ENCODE measurements around the gene RTN1. TPM values are rescaled to one million over a fixed set of nuclear protein-coding genes. Genes with fewer than 3 reads are reported as not detected.
A peak's percentile ranks its signal among the peaks of the same experiment; 100 is the strongest.

Gene RTN1
- total RNA-seq, 1 experiment from 2014 or later, result 0.49 TPM

DNA sequence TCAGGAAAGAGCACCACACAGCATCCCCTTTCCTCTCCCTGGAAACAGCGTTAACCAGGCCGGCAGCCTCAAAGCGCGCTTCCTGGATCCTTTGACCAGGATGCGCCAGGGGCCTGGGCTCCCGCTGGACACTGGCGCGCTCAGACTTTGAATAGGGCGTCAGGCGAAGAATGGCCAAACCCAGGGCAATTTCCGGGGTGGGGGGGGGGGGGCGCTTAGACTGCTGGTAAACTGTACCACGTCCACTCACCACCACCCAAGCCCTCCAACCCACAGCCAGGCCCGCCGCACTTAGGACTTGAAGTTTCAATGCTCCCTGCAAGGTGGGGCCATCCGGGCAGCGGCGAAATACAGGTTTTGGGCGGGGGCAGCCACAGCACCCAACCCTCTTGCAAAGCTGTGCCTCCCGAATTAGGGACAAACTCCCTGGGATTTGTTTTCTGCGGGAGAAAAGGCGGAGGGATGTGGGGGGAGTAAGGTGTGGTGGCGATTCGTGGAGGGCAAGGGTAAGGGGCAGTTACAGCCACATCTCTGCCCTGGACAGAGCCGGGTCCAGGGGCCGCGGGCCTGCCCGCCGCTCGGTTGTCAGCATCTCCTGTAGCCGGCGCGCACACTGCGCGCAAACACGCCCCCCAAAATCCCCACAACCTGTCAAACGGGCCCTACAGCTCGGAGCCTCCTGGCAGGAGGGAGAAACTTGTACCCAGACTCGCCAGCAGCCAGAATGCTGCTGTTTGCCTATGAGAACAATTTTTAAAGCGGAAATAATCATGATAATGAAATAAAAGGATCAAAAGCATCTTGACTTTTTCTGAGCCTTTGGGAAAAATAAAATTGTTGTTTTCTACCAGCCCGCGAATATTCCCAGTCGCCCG is 958 bp downstream of the RTN1 start:
- H3K27me3 ChIP-seq, result no peaks in the 10 kb centered on the region
- H3K27ac ChIP-seq, result no peak overlapping the region
- no peaks in the 10 kb centered on the region for H3K36me3 ChIP-seq
- H3K4me1 ChIP-seq, result peaks cover 2% of the 10 kb centered on the region; the same call in 1 of the 2 replicates
- peak overlapping the region; percentile 66 for H3K4me3 ChIP-seq
- no peak for DNase-seq
- no peaks in the 10 kb centered on the region for H3K9me3 ChIP-seq (replicated peaks)

GRCh38 chr14:59868021-59868420 is 2.6 kb downstream of the RTN1 start:
- Histone ChIP-seq H3K36me3 (no peaks in the 10 kb centered on the region), H3K4me3 (no peak overlapping the region), H3K27ac (no peak overlapping the region), H3K4me1 (peaks cover 2% of the 10 kb centered on the region; the same call in 1 of the 2 replicates), H3K9me3 (replicated peaks) (no peaks in the 10 kb centered on the region), H3K27me3 (no peaks in the 10 kb centered on the region)
- DNase-seq, result no peak

DNA sequence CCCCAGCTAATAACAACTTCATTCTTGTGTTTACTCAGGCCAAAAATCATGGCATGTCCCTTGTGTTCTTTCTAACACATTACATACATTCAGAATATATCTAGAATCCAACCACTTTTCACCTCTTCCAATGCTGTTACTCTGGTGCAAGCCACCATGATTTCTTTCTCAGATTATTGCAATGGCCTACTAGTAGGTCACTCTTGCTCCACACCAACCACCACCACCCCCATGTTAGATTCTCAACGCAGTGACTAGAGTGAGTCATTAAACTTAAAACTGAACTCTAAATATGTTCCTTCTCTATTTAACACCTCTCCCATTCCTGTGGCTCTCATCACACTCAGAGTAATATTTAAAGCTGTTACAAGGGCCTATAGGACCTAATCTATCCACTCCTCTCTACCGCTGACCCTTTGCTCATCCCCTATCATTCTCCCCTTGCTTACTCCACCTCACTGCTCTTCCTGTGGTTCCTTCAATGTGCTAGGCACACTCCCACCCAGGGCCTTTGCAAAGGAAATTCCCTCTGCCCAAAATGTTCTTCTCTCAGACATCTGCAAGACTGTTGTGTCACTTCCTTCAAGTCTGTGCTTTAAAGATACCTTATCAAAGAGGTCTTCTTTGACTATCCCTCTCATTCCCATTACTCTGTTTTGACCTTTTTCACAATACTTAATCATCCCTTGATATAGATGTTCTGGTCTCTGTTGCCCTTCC is 6.6 kb downstream of the RTN1 start:
- Histone ChIP-seq H3K9me3 (replicated peaks) (no peaks in the 10 kb centered on the region), H3K36me3 (no peaks in the 10 kb centered on the region), H3K4me3 (no peak overlapping the region), H3K27me3 (no peaks in the 10 kb centered on the region), H3K4me1 (peaks cover 2% of the 10 kb centered on the region; the same call in 1 of the 2 replicates), H3K27ac (no peak overlapping the region)
- DNase-seq, result no peak

DNA sequence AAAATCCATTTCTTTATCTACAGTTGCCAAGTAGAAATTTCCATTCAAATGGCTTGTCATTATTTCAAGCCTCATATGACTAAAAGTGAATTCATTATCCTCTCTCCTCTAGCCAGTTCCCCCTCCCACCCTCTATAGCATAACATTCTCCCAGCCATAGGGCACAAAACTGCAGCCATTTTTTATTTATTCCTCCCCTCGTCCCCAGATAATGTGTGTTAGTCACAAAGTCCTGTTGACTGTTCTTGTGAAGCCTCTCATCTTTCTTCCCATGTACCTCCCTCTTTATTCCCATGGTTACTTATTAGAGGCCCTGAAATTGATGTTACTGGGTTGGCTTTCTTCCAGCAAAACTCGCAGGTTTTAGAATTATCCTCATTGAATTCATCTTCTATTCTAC is 13.2 kb downstream of the RTN1 start:
- H3K4me3 ChIP-seq, result no peak overlapping the region
- H3K9me3 ChIP-seq (replicated peaks), result no peaks in the 10 kb centered on the region
- H3K27ac ChIP-seq, result no peak overlapping the region
- no peak for DNase-seq
- H3K27me3 ChIP-seq, result no peaks in the 10 kb centered on the region
- H3K36me3 ChIP-seq, result no peaks in the 10 kb centered on the region
- no peaks in the 10 kb centered on the region for H3K4me1 ChIP-seq

GRCh38 chr14:59852350-59852749 is 18.2 kb downstream of the RTN1 start:
- DNase-seq, result no peak
- H3K27ac ChIP-seq, result no peak overlapping the region
- H3K27me3 ChIP-seq, result no peaks in the 10 kb centered on the region
- H3K4me1 ChIP-seq, result no peaks in the 10 kb centered on the region
- no peak overlapping the region for H3K4me3 ChIP-seq
- H3K36me3 ChIP-seq, result no peaks in the 10 kb centered on the region
- H3K9me3 ChIP-seq (replicated peaks), result no peaks in the 10 kb centered on the region

DNA sequence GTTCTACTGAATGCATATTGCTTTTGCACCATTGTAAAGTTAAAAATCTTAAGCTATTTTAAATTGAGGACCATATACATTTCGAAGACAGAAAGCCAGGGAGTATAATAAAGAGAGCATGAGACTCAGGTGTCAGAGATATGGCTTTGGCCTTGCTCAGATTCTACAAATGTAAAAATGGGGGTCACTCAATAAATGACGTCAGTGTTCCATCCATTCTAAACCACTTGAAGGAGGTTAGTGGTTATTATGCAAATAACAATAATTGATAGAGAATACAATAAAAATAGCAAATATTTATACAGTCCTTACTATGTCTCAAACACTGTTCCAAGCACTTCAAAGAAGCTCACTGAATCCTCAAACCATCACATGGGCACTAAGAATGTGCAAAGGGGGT is 20.1 kb downstream of the RTN1 start:
- H3K36me3 ChIP-seq, result no peaks in the 10 kb centered on the region
- no peaks in the 10 kb centered on the region for H3K9me3 ChIP-seq (replicated peaks)
- H3K27me3 ChIP-seq, result no peaks in the 10 kb centered on the region
- no peak overlapping the region for H3K27ac ChIP-seq
- no peak overlapping the region for H3K4me3 ChIP-seq
- no peaks in the 10 kb centered on the region for H3K4me1 ChIP-seq
- no peak for DNase-seq

- H3K27ac ChIP-seq, result no peak overlapping the region
- no peak for DNase-seq
- H3K4me1 ChIP-seq, result no peaks in the 10 kb centered on the region
- no peak overlapping the region for H3K4me3 ChIP-seq
- no peaks in the 10 kb centered on the region for H3K9me3 ChIP-seq (replicated peaks)
- H3K27me3 ChIP-seq, result 0 out of 2 replicates have a peak, but pooled peaks cover 3% of the 10 kb centered on the region
- no peaks in the 10 kb centered on the region for H3K36me3 ChIP-seq
Measured at GRCh38 chr14:59849411-59850130, 21.0 kb downstream of the RTN1 start.

GRCh38 chr14:59848671-59849070 is 21.9 kb downstream of the RTN1 start:
- no peak overlapping the region for H3K4me3 ChIP-seq
- H3K36me3 ChIP-seq, result no peaks in the 10 kb centered on the region
- H3K4me1 ChIP-seq, result no peaks in the 10 kb centered on the region
- DNase-seq, result no peak
- H3K27ac ChIP-seq, result no peak overlapping the region
- no peaks in the 10 kb centered on the region for H3K9me3 ChIP-seq (replicated peaks)
- H3K27me3 ChIP-seq, result 0 out of 2 replicates have a peak, but pooled peaks cover 6% of the 10 kb centered on the region

DNA sequence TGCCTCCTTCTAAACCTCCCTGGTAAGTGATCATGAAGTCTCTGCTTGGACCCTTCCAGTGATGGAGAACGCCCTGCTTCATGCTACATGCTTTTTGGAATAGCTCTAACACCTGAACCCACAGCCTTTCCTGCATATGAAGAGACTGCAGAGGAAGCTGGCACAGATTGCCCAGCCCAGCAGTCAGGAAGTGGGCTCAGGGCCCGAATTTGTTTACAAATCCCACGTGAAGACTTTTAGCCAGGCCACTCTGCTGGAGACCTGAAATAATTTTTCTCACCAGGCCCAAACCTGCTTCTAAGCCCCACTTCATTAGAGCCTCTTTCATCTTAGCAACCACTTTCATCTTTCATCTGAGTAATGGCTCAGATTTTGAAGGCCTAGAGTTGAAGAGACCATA is 22.9 kb downstream of the RTN1 start:
- Histone ChIP-seq H3K27me3 (0 out of 2 replicates have a peak, but pooled peaks cover 6% of the 10 kb centered on the region), H3K4me1 (no peaks in the 10 kb centered on the region), H3K36me3 (no peaks in the 10 kb centered on the region), H3K9me3 (replicated peaks) (no peaks in the 10 kb centered on the region), H3K27ac (no peak overlapping the region), H3K4me3 (no peak overlapping the region)
- no peak for DNase-seq

GRCh38 chr14:59846595-59846994 is 24.0 kb downstream of the RTN1 start:
- Histone ChIP-seq H3K36me3 (no peaks in the 10 kb centered on the region), H3K27me3 (0 out of 2 replicates have a peak, but pooled peaks cover 6% of the 10 kb centered on the region), H3K27ac (no peak overlapping the region), H3K9me3 (replicated peaks) (no peaks in the 10 kb centered on the region), H3K4me1 (no peaks in the 10 kb centered on the region), H3K4me3 (no peak overlapping the region)
- DNase-seq, result no peak

DNA sequence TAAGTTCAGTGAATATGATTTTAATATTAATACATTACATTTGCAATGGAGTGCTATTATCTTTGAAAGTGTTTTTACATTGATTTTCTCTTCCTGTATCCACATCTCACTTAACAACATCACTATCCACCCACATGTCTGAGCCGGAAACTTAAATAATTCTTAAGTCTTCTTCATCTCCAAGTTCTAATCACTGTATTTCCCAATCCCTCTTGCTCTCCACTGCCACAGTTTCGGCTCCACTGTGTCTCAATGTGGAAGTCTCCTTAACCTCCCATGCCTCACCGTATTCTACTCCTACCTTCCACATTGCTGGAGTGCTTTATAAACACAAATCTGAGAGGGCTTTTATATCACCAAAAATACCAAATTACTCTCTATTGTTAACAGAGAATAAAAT is 25.3 kb downstream of the RTN1 start:
- no peak overlapping the region for H3K4me3 ChIP-seq
- H3K27me3 ChIP-seq, result 0 out of 2 replicates have a peak, but pooled peaks cover 6% of the 10 kb centered on the region
- no peaks in the 10 kb centered on the region for H3K4me1 ChIP-seq
- DNase-seq, result no peak
- no peak overlapping the region for H3K27ac ChIP-seq
- no peaks in the 10 kb centered on the region for H3K36me3 ChIP-seq
- no peaks in the 10 kb centered on the region for H3K9me3 ChIP-seq (replicated peaks)

DNA sequence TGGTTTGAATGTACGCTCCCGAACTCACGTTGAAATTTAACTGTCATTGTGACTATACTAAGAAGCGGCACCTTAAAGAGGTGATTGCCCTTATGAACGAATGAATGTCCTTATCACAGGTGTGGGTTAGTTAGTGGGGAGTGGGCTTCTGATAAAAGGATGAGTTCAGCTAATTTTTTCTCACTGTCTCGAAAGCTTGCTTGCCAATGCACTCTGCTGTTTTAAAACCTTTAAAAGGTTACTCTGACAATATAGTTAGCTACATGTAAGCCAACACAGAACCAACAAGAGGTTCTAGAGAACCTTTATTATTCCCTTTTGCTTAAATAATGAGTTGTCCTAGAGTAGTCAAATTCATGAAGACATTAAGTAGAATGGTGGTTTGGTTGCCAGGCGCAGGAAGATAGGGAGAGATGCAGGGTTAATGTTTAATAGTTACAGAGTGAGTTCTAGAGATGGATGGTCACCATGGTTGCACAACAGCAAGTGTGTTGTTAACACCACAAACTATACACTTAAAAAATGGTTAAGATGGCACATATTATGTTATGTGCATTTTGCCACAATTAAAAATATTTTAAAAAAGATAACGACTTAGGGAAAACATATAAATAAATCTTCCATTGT is 26.3 kb downstream of the RTN1 start:
- Histone ChIP-seq H3K27me3 (0 out of 2 replicates have a peak, but pooled peaks cover 6% of the 10 kb centered on the region), H3K4me1 (no peaks in the 10 kb centered on the region), H3K9me3 (replicated peaks) (no peaks in the 10 kb centered on the region), H3K36me3 (no peaks in the 10 kb centered on the region), H3K4me3 (no peak overlapping the region), H3K27ac (no peak overlapping the region)
- no peak for DNase-seq

DNA sequence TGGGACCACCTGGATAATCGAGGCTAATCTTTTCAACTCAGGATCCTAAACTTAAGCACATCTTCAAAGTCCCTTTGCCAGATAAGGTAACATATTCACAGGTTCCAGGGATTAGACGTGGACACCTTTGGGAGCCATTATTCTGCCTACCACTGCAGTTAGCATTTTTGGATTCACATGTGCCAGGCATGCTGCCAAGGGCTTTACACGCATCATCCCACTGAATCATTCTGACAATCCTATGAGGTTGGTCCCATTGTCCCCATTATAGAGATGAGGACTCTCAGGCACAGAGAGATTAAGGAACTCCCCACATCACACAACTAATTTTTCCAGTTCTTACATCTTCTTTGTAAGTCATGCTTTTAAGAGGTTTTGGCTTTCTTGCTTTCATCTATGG is 34.5 kb downstream of the RTN1 start:
- Histone ChIP-seq H3K27ac (no peak overlapping the region), H3K4me3 (no peak overlapping the region), H3K9me3 (replicated peaks) (no peaks in the 10 kb centered on the region), H3K27me3 (no peaks in the 10 kb centered on the region), H3K4me1 (no peaks in the 10 kb centered on the region), H3K36me3 (no peaks in the 10 kb centered on the region)
- no peak for DNase-seq

DNA sequence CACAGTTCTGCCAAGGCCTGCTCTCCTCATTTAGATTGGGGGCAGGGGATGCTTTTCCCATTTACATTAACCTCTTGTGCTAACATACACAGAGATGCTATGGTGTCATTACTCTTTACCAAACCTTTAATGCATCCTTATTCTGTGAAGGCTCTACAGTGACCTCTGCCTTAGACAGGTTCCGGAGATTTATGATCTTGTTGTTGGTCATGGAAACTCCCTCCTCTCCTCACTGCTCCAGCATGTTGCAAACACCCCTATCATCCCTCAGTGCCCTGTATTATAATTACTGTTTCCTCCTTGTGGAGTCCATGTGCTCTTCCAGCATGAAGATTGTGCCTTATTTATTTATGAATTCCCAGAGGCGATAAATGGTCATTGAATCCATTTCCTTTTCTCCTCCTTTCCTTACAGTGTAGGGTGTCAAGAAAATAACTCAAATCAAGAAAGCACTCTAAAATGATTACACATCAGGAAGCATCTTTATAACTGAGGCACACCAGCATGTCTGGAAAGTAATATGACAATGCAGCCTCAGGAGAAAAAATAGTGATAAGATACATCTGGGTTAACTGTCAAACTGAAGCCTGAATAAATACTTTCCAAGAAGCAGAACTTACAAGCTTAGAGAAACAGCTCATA is 37.8 kb downstream of the RTN1 start:
- DNase-seq, result no peak
- Histone ChIP-seq H3K27ac (no peak overlapping the region), H3K27me3 (no peaks in the 10 kb centered on the region), H3K4me1 (no peaks in the 10 kb centered on the region), H3K4me3 (no peak overlapping the region), H3K9me3 (replicated peaks) (no peaks in the 10 kb centered on the region), H3K36me3 (no peaks in the 10 kb centered on the region)

All from SJCRH30 (cell line).